HG02623 (cell line): ENCODE data around the gene ARHGAP18.

Experiments used
- ATAC-seq: cut with Tn5 transposase; IDR thresholded peaks from one replicate; pipeline ENCODE4 v1.9.1; 2021; ENCODE audit warnings: moderate library complexity; ENCODE audit not compliant: unreplicated experiment

Gene ARHGAP18

DNA sequence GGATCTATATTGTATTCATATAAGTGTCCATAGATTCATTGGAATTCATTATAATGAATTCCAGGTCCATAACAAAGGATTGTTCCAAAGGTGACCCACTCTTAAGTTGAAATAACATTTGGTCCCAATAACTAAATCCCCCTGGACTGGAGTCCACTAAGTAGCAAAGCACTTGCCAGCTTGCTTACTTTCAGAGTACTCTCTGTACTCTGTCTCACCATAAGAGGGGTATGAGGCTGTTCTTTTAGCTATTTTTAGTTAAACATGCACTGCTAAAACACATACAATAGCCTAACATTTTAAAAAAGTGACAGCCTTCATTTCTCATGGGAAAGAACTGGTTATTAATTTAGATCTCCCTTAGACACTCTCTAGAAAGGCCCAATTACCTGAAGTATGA is 16.7 kb upstream of the ARHGAP18 start:
- ATAC-seq: no peak

DNA sequence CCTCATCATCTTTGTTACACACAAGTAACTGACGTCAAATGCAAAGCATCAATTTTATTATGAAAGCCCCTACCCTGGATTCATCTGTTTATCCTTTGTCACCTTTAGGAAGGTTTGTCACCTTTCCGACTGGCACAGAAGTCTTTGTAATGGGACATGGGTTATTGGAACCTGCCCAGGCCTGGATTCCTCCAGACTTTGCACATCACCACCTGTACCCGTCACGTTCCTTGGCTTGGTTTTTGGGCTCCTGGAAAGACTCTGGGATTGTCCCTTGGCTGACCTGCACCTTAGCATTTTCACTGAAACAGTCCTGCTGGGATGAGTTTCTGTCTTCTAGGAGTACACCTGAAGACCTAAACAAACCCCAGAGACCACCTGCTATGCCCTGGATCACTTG is 15.4 kb upstream of the ARHGAP18 start:
- ATAC-seq: no peak

DNA sequence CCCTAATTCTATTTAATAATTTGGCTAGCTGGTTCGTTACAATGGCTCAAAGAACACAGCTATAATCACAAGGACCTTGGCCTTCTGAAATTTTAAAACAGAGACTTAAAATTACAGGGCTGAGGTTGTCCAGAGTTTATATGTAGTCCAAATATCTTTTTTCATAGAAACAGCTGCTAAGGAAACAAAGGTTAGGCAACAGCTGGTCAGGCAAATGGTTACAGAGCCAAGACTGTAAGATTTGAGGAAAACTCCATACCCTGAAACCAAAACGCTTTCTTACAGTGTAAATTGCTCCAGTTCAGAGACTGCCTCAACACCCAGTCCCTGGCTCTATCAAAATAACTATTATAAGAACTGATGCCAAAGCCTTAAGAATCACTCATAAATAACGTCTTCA is 9.7 kb upstream of the ARHGAP18 start:
- no peak for ATAC-seq

DNA sequence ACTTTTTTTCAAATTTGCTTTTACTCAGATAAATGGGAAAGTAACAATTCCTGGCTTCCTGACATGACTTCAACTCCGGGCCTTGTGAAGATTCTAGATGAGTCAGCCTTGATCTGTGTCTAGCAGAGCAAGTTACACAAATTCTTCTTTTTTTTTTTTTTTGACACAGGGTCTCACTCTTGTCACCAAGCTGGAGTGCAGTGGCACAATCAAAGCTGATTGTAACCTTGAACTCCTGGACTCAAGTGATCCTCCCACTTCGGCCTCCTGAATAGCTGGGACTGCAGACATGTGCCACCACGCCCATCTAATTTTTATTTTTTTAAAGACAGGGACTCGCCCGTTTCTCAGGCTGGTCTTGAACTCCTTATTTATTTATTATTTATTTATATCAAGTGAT is 7.3 kb upstream of the ARHGAP18 start:
- ATAC-seq: no peak

DNA sequence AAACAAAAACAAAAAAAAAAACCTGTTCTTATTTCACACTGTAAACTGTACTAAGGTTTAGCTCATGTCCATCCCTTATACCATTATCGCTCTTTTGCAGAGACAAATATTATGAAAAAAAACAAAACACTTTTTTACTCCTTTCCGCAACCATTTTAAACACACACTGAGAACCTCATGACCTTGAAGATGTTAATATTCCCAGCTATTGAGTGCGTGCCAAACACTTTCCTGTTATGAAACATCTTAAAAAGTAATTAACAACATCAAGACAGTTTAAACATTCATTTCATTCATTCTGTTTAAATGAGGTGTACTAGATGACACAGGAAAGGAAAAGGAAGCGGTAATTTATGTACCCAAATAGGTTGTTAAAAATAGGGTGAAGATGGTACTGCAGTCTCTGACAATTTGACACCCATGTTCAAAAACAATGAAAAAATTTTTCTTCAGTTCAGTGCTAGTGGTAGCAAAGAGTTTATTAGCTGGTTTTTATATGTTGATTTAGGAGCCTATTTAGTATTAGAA is 3.9 kb upstream of the ARHGAP18 start:
- ATAC-seq: no peak

DNA sequence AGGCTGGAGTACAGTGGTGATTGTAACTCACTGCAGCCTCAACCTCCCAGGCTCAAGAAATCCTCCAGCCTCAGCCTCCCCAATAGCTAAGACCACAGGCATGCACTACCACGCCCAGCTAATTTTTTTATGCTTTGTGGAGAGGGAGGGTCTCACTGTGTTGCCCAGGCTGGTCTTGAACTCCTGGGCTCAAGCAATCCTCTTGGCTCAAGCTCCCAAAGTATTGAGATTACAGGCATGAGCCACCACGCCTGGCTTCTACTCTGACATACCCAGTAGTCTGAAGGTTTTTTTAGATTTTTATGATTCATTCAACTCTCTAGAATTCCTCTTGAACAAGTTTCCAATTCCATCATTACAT is 1.3 kb upstream of the ARHGAP18 start:
- ATAC-seq: no peak

DNA sequence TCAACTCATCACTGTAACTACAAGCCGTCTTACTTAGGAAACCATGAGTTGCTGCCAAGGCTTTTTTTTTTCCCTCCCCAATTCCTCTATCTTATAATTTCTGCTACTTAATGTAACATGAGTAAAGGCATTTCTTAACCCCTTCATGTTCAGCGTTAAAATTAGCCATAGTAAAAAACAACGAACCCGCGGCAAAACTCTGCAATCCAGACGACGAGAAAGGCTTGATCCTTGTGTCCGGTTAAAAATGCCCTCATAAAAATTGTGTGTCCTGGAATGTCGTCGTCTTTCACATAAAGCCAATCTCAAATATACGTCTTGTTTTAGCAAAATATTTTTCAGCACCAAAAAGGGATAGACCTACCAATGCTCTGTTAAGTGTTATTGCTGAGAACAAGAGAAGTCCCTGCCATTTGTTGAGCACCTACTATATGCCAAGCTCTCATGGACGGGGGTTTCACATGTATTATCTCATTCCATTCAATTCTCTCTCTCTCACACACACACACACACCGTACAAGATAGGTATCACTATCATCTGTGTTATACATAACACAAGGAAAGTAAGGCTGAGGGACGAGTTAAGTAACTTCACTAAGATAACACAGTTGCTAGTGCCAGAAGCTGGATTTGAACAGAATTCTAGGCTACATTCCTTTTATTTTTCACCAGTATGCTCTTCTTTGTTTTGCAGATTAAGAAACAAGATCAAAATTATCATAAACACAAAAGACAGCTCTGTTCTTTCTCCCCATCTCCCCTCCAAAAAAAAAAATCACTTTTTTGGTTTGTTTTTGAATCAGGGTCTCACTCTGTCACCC is 683 bp upstream of the ARHGAP18 start:
- ATAC-seq: no peak

DNA sequence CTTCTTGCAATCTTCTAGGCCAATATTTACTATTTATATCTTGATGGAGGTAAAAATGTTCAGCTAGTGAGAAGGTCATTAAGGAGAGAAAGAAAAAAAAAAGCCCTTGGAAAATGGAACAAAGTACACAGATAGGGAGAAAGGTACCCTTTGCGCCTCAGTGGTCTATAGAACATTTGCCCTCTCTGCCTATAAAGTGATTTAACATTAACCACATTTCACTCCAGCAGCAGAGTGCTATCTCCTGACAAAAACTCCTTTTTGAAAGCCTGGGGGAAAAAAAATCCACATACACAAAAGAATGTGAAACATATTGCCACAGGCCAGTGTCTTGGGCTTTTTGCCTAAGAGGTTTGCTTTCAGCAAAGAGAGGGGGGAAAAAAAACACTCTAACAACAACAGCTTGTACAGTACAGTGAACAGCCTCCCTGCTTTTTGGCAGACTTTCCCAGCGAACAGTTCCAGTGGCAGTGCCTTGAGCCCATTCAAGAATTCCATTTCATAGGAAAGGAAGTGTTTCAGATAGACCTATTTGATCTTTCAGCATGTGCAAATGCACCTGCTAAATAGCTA is 695 bp downstream of the ARHGAP18 start:
- ATAC-seq: peak; percentile 5

DNA sequence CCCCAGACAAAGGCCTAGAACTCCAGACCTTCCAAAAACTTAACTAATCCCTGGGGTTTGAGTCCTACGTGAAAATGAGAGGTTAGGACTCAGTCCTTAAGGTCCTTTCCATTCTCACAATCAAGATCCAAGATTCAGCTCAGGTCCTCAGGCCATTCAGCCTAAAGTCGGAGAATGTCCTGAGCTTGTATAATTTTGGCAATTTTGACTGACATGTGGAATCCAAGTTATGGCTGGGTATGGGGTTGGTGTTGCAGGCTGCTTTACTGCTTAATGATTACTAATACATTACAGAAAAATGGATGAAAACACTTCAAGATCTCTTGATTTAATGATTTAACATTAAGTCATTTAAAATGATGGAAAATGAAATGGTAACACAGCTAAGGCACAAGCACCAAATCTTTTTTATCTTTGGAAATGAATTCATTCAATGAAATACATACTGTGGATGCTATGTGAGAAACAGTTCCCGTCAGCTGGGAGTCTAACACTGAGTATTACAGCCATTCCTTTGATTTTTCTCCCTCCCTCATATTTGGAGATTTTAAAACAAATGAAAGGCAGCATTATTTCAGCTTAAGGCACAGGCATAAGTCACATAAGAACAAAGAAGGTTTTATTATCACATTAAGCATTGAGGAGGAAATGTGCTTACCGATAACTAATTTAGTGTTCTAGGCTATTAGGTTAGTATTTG is 1.3 kb downstream of the ARHGAP18 start:
- no peak for ATAC-seq

DNA sequence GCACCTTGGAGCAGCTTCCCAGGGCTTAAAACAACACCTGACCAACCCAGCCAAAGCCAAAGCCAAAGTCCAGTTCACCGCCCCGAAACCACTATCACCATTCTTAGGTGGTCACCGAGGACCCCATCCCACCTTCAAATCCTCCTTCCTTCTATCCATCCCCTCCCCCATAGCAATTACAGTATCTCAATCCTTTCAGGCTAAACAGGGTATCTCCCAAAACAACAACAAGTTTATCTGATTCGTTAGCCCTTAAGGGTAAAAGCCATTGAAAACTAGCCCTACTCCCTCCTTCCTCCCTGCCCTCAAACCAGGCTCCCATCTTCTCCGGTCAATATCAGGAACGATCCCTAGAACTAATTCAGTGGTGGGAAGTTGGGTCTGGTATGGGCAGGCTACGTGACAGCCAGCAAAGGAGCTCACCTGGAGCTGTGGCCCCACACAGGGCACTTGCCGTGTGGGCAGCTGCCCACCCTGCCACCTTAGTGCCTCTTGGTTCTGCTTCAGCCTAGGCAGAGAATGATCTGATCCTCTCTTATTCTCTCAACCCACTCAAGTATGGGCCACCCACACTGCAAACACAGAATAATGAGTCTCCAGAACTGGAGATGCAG is 2.0 kb downstream of the ARHGAP18 start:
- ATAC-seq: no peak

DNA sequence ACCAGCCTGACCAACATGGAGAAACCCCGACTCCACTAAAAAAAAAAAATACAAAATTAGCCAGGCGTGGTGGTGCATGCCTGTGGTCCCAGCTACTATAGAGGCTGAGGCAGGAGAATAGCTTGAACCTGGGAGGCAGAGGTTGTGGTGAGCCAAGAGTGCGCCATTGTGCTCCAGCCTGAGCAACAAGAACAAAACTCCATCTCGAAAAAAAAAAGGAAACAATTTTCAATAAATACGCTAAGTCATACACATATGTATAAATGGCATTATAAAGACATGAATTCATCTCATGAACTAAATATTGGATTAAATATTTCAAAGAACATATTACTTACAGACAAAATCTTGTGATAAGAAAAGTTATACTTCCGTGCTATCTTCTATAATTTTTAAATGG is 2.9 kb downstream of the ARHGAP18 start:
- ATAC-seq: no peak

DNA sequence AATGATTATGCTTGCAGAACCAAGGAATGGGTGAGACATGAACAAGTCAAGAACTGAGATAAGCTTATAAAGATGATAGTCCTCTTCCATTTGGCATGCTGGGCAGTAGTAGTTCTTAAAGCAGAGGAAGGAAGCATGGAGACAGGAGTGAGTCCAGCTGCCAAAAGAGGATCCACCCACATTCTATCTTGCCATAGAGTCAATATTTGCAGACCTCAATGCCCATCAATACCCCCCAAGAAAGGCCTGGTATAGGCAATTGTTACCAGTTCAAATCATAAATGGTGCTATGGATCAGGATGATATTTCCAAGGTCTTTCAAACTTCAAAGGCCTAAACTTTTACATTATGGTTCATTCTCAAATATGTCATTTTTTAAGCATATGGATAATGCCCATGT is 4.8 kb downstream of the ARHGAP18 start:
- ATAC-seq: no peak

DNA sequence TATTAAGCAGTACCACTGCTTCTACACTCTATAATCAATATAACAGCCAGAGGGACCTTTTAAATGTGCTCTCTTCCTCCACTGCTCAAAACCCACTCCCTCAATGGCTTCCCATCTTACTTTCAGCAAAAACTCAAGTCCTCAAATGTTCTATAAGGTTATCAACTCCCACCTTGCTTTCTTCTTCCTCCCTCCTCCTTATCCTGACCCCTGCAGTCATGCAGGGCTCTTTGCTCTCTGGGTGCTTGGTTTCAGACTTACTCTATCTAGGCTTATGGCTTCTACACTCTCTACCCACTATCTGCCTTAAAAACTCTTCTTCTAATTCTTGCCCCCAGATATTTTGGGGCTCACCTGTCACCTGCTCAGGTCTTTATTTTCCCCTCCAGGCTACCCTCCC is 5.3 kb downstream of the ARHGAP18 start:
- no peak for ATAC-seq

DNA sequence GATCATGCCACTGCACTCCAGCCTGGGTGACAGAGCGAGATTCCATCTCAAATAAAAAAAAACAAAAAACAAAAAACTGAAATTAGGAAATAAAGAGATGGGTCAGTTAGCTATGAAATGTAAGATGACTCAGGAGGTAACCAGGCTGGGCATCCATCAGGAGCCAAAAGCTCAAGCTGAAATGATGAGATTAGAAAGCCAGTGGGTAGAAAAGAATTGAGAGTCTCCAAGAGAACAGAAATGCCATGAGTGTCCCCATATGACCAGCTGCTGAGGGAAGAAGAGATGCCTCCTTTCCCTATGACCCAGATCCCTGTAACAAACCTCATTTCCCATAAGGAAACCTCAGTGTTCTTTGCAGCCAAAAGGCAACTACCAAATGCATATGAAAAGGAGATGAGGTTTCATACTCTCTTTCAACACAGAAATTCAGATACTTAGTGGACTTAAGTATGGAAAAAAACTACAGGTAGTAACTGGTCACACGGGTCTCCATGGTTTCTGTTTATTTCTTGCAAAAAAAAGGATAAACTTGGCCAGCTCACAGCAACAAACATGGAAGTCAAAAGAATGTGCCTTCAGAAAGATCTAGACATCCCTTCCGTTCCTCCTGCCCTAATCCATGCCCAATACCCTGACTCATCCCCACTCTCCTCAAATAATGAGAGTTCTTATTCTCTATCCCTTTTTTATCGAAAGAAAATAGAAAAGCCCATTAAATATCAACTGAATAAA is 8.1 kb downstream of the ARHGAP18 start:
- no peak for ATAC-seq

DNA sequence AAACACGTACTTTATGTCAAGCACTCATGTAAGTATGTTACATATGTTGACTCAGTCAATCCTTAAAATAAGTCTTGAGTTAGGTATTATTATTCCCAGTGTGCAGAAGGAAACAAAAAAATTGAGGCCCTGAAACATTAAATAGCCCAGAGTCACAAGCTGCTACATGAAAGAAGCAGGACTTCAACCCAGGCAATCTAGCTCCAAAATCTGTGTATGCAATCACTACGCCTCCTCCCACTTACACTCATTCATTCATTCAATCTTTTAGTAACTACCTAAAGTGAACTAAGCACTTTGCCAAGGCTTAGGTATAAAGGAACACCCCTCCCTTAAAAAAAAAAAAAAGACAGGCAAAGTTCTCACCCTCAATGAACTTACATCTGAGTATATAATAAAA is 9.3 kb downstream of the ARHGAP18 start:
- no peak for ATAC-seq

DNA sequence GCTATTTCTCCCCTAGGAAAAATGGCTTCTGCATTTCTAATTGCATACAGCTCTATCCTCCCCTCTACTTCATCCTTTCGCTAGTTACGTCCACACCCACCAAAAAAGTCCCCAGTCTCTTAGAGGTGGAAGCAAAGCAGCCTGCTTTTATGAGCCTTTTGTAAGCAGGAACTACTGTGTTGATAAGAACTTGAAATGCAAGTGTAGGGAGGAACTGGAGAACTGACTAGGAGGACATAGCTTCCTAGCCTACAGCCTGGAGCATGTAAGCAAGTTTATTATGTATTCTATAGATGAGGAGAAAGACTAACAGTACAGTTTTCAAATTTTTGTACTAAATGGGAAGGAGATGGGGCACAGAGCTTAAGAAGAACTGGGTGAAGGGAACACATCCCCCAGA is 10.3 kb downstream of the ARHGAP18 start:
- no peak for ATAC-seq

DNA sequence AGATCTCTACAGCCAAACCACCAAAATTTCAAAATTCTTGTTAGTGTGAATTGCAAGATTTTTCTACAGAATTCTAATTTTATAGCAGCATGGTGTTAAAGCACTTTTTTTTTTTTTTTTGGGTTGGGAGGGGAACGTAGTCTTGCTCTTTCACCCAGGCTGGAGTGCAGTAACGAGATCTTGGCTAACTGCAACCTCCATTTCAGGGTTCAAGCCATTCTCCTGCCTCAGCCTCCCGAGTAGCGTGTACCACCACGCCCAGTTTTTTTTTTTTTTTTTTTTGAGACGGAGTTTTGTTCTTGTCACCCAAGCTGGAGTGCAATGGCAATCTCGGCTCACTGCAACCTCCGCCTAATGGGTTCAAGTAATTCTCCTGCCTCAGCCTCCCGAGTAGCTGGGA is 11.5 kb downstream of the ARHGAP18 start:
- ATAC-seq: no peak

DNA sequence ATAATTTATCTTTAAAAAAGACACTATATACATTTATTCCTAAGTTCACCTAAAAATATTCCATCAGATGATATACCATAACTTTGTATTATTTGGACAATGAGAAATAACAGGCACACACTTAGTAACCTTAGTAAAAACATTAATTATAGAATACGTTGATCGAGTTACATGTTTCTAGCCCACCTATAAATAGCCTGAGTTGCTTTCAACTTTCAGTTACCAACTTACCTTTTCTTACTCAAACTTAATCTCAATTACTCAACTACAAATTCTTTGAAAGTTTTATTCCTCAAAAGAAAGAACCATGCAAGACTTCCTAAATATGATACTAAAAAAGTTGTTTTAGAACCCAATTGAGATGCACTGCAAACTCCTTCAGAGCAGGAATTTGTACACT is 12.2 kb downstream of the ARHGAP18 start:
- no peak for ATAC-seq

DNA sequence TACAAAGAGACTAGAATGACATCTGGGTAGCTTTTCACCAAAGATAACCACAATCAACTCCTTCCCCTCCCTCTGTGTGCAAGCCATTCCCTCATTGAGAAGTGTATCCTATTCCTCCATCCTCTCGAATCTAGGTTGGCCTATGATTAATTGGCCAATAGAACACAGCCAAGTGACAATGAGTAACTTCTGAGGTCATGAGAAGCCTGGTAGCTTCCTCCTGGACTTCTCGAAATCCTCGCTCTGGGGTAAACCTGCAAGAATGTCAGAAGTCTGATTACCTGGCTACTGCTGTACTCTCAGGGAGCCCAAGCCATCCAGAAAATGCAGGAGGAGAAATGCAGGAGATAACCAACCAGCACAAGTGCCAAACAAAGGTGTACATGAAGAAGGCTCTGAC is 13.1 kb downstream of the ARHGAP18 start:
- no peak for ATAC-seq

DNA sequence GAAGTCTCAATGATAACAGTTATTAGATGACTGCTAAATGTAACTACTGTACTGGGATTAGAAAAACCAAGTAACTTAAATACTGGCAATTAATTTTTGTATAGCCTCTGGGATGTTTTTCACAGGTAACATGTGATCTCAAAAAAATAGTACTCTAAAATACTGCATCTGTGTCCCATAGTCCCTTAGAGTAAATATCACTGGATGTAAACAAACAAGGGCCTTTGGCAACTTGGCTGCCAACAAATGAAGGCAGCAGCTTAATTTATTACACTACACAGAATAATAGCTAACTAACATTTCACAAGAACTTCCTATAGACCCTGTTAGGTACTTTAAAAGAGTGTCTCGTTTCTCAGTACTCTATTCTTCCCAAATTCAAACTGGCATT is 14.0 kb downstream of the ARHGAP18 start:
- no peak for ATAC-seq
